HepG2 (cell line): ENCODE measurements around the gene SH3BP5. TPM values are rescaled to one million over a fixed set of nuclear protein-coding genes. Genes with fewer than 3 reads are reported as not detected.

Experiments used
- ATAC-seq: fragments of 200-7000 bp; cut with Tn5 transposase; 3 replicates; pipeline ENCODE4 v1.9.1; 2020; ENCODE audit warnings: mild to moderate bottlenecking, moderate library complexity
- BruUV-seq: library from RNA; stranded (reverse); fragments of 400-500 nt; replicated peaks from 2 replicates; lab custom pipeline; 2021; lab: Mats Ljungman, UMichigan
- CTCF ChIA-PET: fragments of 300-600 bp; formaldehyde crosslinking; extraction: SDS; loops from one replicate; lab custom pipeline; 2021; ENCODE audit warnings: low total read pairs, inconsistent platforms, low intra/inter-chr PET ratio; lab: Yijun Ruan, JAX
- POLR2A ChIA-PET: fragments of 350-600 bp; sonication (Branson Sonifier 250); formaldehyde crosslinking; loops from one replicate; lab custom pipeline; 2020; ENCODE audit warnings: antibody characterized with exemption, inconsistent platforms; lab: Yijun Ruan, JAX
- DNase-seq: peaks from one replicate; pipeline ENCODE4 v3.0.0-alpha.2; 2015; ENCODE audit warnings: low spot score
- FAIRE-seq: peaks from 3 replicates; lab custom pipeline; 2011; peaks lifted over from hg19 to GRCh38; lab: Jason Lieb, UNC
- H2AFZ ChIP-seq: one replicate; pipeline ENCODE4 v1.6.1; 2011; ENCODE audit warnings: low read length, inconsistent platforms
- H3K27ac ChIP-seq: fragments of 300-600 bp; 3 replicates; pipeline ENCODE4 v1.8.0; 2011; ENCODE audit warnings: mixed run types, mild to moderate bottlenecking, mixed read lengths, low read length, inconsistent platforms; ENCODE audit not compliant: insufficient read depth; ENCODE audit errors: extremely low read length
- H3K27me3 ChIP-seq, 2 experiments: fragments of 200-600 bp in 1 of 2; 2 replicates in 1 of 2; 3 replicates in 1 of 2; pipeline versions ENCODE4 v1.6.0 to v1.8.0; 2011; ENCODE audit warnings: low read length in 2 of 2, mild to moderate bottlenecking in 2 of 2, moderate library complexity in 2 of 2, inconsistent platforms in 1 of 2; ENCODE audit not compliant: insufficient read depth in 2 of 2, control insufficient read depth in 1 of 2
- H3K36me3 ChIP-seq, 2 experiments: fragments of 200-600 bp in 1 of 2; replicated peaks in 1 of 2; 2 replicates in 1 of 2; 3 replicates in 1 of 2; pipeline versions ENCODE4 v1.5.1 to v1.8.0; 2011; ENCODE audit warnings: low read length in 2 of 2, inconsistent platforms in 1 of 2; ENCODE audit not compliant: insufficient read depth in 2 of 2, control insufficient read depth in 1 of 2
- H3K4me1 ChIP-seq: 2 replicates; pipeline ENCODE4 v1.5.1; 2012; ENCODE audit warnings: low read length, inconsistent platforms; ENCODE audit not compliant: insufficient read depth
- H3K4me2 ChIP-seq: 2 replicates; pipeline ENCODE4 v1.6.0; 2011; ENCODE audit warnings: low read depth, low read length, inconsistent platforms
- H3K4me3 ChIP-seq, 3 experiments: fragments of 200-600 bp in 1 of 3; sonication (generic), shearing (Covaris generic) in 1 of 3; replicated peaks in 1 of 3; 2 replicates each; pipeline ENCODE4 v1.5.1; 2011 to 2016; ENCODE audit warnings: low read length in 3 of 3, inconsistent platforms in 2 of 3, low read depth in 2 of 3, mild to moderate bottlenecking in 2 of 3, control low read depth in 1 of 3, mixed read lengths in 1 of 3; ENCODE audit not compliant: insufficient read depth in 1 of 3
- H3K79me2 ChIP-seq: one replicate; pipeline ENCODE4 v1.6.1; 2011; ENCODE audit warnings: low read length, inconsistent platforms; ENCODE audit not compliant: insufficient read depth
- H3K9ac ChIP-seq: 2 replicates; pipeline ENCODE4 v1.6.0; 2011; ENCODE audit warnings: mild to moderate bottlenecking, low read depth, low read length, inconsistent platforms; ENCODE audit not compliant: insufficient read depth
- H3K9me3 ChIP-seq: 2 replicates; pipeline ENCODE4 v1.5.1; 2012; ENCODE audit warnings: mild to moderate bottlenecking, low read length
- H4K20me1 ChIP-seq: 2 replicates; pipeline ENCODE4 v1.6.0; 2011; ENCODE audit warnings: inconsistent platforms, mild to moderate bottlenecking, low read length, moderate library complexity; ENCODE audit not compliant: insufficient read depth
- FOXM1 ChIP-seq: sonication (generic); formaldehyde crosslinking; IDR thresholded peaks from 2 replicates; pipeline ENCODE4 v1.5.0; 2020; ENCODE audit warnings: missing genetic modification reagents
- GABPA ChIP-seq, 2 experiments: IDR thresholded peaks; 2 replicates each; pipeline ENCODE4 v1.6.1; 2011 to 2016; ENCODE audit warnings: low read depth in 2 of 2, low read length in 1 of 2, missing biosample characterization in 1 of 2, missing genetic modification characterization in 1 of 2
- MAFF ChIP-seq: IDR thresholded peaks from 2 replicates; pipeline ENCODE4 v1.6.1; 2011; ENCODE audit warnings: low read depth, low read length, improper control_type of control experiment
- MAFK ChIP-seq, 2 experiments: IDR thresholded peaks in 1 of 2; conservative IDR thresholded peaks in 1 of 2; 2 replicates each; pipeline ENCODE4 v1.6.1; 2011; ENCODE audit warnings: improper control_type of control experiment in 2 of 2, low read length in 2 of 2
- MXI1 ChIP-seq: IDR thresholded peaks from 3 replicates; pipeline ENCODE4 v1.6.1; 2012; ENCODE audit warnings: low read depth, low read length, inconsistent platforms, borderline replicate concordance
- RARA ChIP-seq: IDR thresholded peaks from 2 replicates; pipeline ENCODE4 v1.6.1; 2016; ENCODE audit warnings: missing genetic modification reagents, missing compliant biosample characterization
- RCOR2 ChIP-seq: IDR thresholded peaks from 2 replicates; pipeline ENCODE4 v1.6.1; 2016; ENCODE audit warnings: missing biosample characterization, missing genetic modification reagents
- ZSCAN5A ChIP-seq: sonication (generic); formaldehyde crosslinking; IDR thresholded peaks from 2 replicates; pipeline ENCODE4 v1.8.0; 2022; ENCODE audit warnings: mild to moderate bottlenecking, missing genetic modification reagents, borderline replicate concordance
- WGBS: methylation state at CpG from one replicate; pipeline ENCODE4 v1.1.6; 2017; ENCODE audit warnings: low lambda C conversion rate; 5-methylcytosine and 5-hydroxymethylcytosine counted together
- in situ Hi-C: cut with HindIII; loops from 2 replicates; pipeline ENCODE4 v1.10.0; 2017; ENCODE audit warnings: low pct_unique_long_range_greater_than_20kb; ENCODE audit not compliant: extremely low pct_ligation_motif_present
- intact Hi-C: fragments of 100-400 bp; cut with micrococcal nuclease; formaldehyde crosslinking; loops from one replicate; pipeline ENCODE4 v1.10.0; 2022; ENCODE audit not compliant: unreplicated experiment
- polyA plus RNA-seq, 8 experiments: library from polyadenylated mRNA; depleted of rRNA in 3 of 8; stranded (reverse) in 7 of 8; unstranded in 1 of 8; fragments of >200 nt; fragmentation: Illumina TruSeq in 4 of 8; extraction: Trizol in 4 of 8; gene quantifications; 2 replicates each; pipeline versions ENCODE4 v1.2.1 to v1.2.3, GENCODE V29; 2011 to 2016; ENCODE audit warnings: low read depth in 4 of 8, missing spikeins in 1 of 8, mixed read lengths in 1 of 8; ENCODE audit not compliant: insufficient read depth in 1 of 8
- total RNA-seq, 5 experiments: library from RNA; depleted of rRNA; stranded (reverse); fragments of >200 nt; fragmentation: Illumina TruSeq; extraction: Trizol; gene quantifications; 2 replicates each; pipeline ENCODE4 v1.2.3, GENCODE V29; 2016; ENCODE audit warnings: low read depth in 1 of 5
- TF ChIP-seq, protein P1 (sequence below): sonication (generic); formaldehyde crosslinking; IDR thresholded peaks from 2 replicates; pipeline ENCODE4 v1.4.0; 2020; ENCODE audit warnings: missing genetic modification reagents, borderline replicate concordance

Gene SH3BP5
- total and polyA plus RNA-seq, 2 of the 13 experiments (the other 11 are each of a cell fraction or from before 2014, with no cell fraction given): 0.09 to 0.16 TPM

DNA sequence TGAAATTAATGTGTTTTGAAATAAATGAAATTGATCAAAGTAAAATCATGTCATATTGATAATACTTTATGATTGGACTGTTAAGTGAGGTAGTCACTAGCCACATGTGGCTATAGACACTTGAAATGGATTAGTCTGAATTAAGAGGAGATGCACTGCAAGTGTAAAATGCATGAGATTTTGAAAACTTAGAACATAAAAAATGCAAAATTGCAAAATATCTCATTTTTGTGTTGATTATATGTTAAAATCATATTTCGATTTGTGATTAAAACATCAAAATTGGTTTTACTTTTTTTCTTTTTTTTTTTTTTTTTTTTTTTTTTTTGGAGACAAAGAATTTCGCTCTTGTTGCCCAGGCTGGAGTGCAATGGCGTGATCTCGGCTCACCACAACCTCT, 103.1 kb downstream of the SH3BP5 start:
- ATAC-seq (no peak), DNase-seq (no peak), FAIRE-seq (no peak)
- no peak overlapping the region for H3K9ac ChIP-seq
- H3K9me3 ChIP-seq: no peaks in the 10 kb centered on the region
- H3K4me2 ChIP-seq: no peak overlapping the region
- no peaks in the 10 kb centered on the region for H3K27me3 ChIP-seq
- 97% methylated on average over 4 of the region's 4 CpGs for whole genome bisulfite sequencing
- POLR2A ChIA-PET: no interaction called here
- no peaks in the 10 kb centered on the region for H3K4me1 ChIP-seq
- peaks cover 2 to 48% of the 10 kb centered on the region in 2 experiments for H3K36me3 ChIP-seq
- H3K27ac ChIP-seq: no peak overlapping the region
- H2AFZ ChIP-seq: no peak overlapping the region
- BruUV-seq: no TSS peak
- no peaks in the 10 kb centered on the region for H4K20me1 ChIP-seq
- no peak overlapping the region for H3K4me3 ChIP-seq
- in situ Hi-C loops (no loop called here), intact Hi-C loops (no loop called here)
- CTCF ChIA-PET: no interaction called here
- TF ChIP-seq MXI1 (no peak), ZSCAN5A (no peak), RCOR2 (CRISPR knock-in tag) (no peak), MAFK (conservative IDR thresholded peaks at IDR 0.05 in 1 of 2, IDR thresholded peaks at IDR 0.05 in 1 of 2; ENCODE audit: low read length in 2 of 2) (peak in 1 of 2 experiments; percentile 52; a peak in 2 of 4 replicates), RARA (CRISPR knock-in tag) (no peak), MAFF (peak; percentile 21; the same call in 1 of the 2 replicates), FOXM1 (CRISPR knock-in tag) (no peak), GABPA (IDR thresholded peaks at IDR 0.05; ENCODE audit: low read depth, low read length) (no peak), GABPA (CRISPR knock-in tag; IDR thresholded peaks at IDR 0.05; ENCODE audit: low read depth) (no peak)
- TF ChIP-seq, protein P1, sequence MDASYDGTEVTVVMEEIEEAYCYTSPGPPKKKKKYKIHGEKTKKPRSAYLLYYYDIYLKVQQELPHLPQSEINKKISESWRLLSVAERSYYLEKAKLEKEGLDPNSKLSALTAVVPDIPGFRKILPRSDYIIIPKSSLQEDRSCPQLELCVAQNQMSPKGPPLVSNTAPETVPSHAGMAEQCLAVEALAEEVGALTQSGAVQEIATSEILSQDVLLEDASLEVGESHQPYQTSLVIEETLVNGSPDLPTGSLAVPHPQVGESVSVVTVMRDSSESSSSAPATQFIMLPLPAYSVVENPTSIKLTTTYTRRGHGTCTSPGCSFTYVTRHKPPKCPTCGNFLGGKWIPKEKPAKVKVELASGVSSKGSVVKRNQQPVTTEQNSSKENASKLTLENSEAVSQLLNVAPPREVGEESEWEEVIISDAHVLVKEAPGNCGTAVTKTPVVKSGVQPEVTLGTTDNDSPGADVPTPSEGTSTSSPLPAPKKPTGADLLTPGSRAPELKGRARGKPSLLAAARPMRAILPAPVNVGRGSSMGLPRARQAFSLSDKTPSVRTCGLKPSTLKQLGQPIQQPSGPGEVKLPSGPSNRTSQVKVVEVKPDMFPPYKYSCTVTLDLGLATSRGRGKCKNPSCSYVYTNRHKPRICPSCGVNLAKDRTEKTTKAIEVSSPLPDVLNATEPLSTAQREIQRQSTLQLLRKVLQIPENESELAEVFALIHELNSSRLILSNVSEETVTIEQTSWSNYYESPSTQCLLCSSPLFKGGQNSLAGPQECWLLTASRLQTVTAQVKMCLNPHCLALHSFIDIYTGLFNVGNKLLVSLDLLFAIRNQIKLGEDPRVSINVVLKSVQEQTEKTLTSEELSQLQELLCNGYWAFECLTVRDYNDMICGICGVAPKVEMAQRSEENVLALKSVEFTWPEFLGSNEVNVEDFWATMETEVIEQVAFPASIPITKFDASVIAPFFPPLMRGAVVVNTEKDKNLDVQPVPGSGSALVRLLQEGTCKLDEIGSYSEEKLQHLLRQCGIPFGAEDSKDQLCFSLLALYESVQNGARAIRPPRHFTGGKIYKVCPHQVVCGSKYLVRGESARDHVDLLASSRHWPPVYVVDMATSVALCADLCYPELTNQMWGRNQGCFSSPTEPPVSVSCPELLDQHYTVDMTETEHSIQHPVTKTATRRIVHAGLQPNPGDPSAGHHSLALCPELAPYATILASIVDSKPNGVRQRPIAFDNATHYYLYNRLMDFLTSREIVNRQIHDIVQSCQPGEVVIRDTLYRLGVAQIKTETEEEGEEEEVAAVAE (CRISPR knock-in tag): no peak
- H3K79me2 ChIP-seq: no peaks in the 10 kb centered on the region
